Gastrocnemius medialis (tissue), 4 donors: Measurements from ENCODE around the gene PTPRC.

Source experiments
- POLR2A ChIP-seq, 2 donors: fragments of 450-650 bp; IDR thresholded peaks; one replicate each; pipeline ENCODE4 v1.6.1; 2017; ENCODE audit warnings: antibody characterized with exemption in 2 of 2, mild to moderate bottlenecking in 2 of 2, moderate library complexity in 2 of 2
- TF ChIP-seq, protein P1 (sequence below), 5 experiments: fragments of 450-650 bp in 3 of 5; fragments of 200-600 bp in 2 of 5; sonication (generic) in 2 of 5; IDR thresholded peaks in 4 of 5; conservative IDR thresholded peaks in 1 of 5; 1 replicate in 4 of 5; 2 replicates in 1 of 5; pipeline ENCODE4 v1.5.1; 2016 to 2019; ENCODE audit warnings: antibody characterized with exemption in 5 of 5, mild to moderate bottlenecking in 3 of 5, moderate library complexity in 3 of 5

DNA sequence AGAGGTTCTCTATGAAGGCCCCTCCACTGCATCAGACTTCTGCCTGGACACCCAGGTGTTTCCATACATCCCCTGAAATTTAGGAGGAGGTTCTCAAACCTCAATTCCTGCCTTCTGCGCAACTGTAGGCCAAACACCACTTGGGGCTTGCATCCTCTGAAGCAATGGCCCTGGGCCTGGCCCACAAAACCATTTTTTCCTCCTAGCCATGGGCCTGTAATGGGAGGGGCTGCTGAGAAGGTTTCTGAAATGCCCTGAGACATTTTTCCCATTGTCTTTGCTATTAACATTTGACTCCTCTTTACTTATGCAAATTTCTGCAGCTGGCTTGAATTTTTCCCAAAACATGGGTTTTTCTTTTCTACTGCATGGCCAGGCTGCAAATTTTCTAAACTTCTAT lies 37.9 kb upstream of the PTPRC start:
- TF ChIP-seq POLR2A (IDR thresholded peaks at IDR 0.05) = no peak
- TF ChIP-seq, protein P1, sequence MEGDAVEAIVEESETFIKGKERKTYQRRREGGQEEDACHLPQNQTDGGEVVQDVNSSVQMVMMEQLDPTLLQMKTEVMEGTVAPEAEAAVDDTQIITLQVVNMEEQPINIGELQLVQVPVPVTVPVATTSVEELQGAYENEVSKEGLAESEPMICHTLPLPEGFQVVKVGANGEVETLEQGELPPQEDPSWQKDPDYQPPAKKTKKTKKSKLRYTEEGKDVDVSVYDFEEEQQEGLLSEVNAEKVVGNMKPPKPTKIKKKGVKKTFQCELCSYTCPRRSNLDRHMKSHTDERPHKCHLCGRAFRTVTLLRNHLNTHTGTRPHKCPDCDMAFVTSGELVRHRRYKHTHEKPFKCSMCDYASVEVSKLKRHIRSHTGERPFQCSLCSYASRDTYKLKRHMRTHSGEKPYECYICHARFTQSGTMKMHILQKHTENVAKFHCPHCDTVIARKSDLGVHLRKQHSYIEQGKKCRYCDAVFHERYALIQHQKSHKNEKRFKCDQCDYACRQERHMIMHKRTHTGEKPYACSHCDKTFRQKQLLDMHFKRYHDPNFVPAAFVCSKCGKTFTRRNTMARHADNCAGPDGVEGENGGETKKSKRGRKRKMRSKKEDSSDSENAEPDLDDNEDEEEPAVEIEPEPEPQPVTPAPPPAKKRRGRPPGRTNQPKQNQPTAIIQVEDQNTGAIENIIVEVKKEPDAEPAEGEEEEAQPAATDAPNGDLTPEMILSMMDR (IDR thresholded peaks at IDR 0.05 in 4 of 5, conservative IDR thresholded peaks at IDR 0.05 in 1 of 5) = no peak
